Measurements from ENCODE around the gene TPSAB1.
"Not testable (repeated sequence)": the region's sequence is repeated elsewhere in the genome, so short reads cannot be mapped to it uniquely, and the experiment has no call there.

TPSAB1 gene

GRCh38 chr16:1225051-1225451, 15.5 kb upstream of the TPSAB1 start, which contains the start of gene TPSG1:
TSS of gene TPSG1 (minus strand) at chr16:1225268. CDS start at chr16:1225252, 16 bp downstream.
- DNase-seq = no peak

GRCh38 chr16:1225728-1226311, 14.7 kb upstream of the TPSAB1 start:
- DNase-seq = not testable (repeated sequence)

- not testable (repeated sequence) for DNase-seq
These were observed 13.8 kb upstream of the TPSAB1 start for GRCh38 chr16:1226692-1227091.

- DNase-seq = not testable (repeated sequence)
These were observed 12.3 kb upstream of the TPSAB1 start for GRCh38 chr16:1228227-1228626.

- not testable (repeated sequence) for DNase-seq
These were observed 11.0 kb upstream of the TPSAB1 start for GRCh38 chr16:1229476-1229875.

GRCh38 chr16:1230084-1230470, 10.4 kb upstream of the TPSAB1 start, which contains the start of gene TPSB2:
TSS of gene TPSB2 (minus strand) at chr16:1230184. CDS start at chr16:1229951, 233 bp downstream.
- DNase-seq = not testable (repeated sequence)

GRCh38 chr16:1230471-1231212, 9.9 kb upstream of the TPSAB1 start:
- not testable (repeated sequence) for DNase-seq

- not testable (repeated sequence) for DNase-seq
These were observed 9.2 kb upstream of the TPSAB1 start for GRCh38 chr16:1231301-1231700.

- DNase-seq = not testable (repeated sequence)
These were observed 8.3 kb upstream of the TPSAB1 start for GRCh38 chr16:1232049-1232748.

- DNase-seq = not testable (repeated sequence)
These were observed 3.8 kb upstream of the TPSAB1 start for GRCh38 chr16:1236659-1237058.

- no peak for DNase-seq
These were observed 2.5 kb upstream of the TPSAB1 start for GRCh38 chr16:1237990-1238389.

- DNase-seq = not testable (repeated sequence)
These were observed 1.6 kb upstream of the TPSAB1 start for GRCh38 chr16:1238909-1239308.

GRCh38 chr16:1239575-1239974, 930 bp upstream of the TPSAB1 start:
- not testable (repeated sequence) for DNase-seq

- not testable (repeated sequence) for DNase-seq
These were observed 576 bp downstream of the TPSAB1 start for GRCh38 chr16:1241081-1241480.

- not testable (repeated sequence) for DNase-seq
These were observed 2.9 kb downstream of the TPSAB1 start for GRCh38 chr16:1243363-1243762.

GRCh38 chr16:1243907-1244850, 3.7 kb downstream of the TPSAB1 start:
- not testable (repeated sequence) for DNase-seq

- no peak for DNase-seq
These were observed 4.4 kb downstream of the TPSAB1 start for GRCh38 chr16:1244881-1245280.

- no peak for DNase-seq
These were observed 5.0 kb downstream of the TPSAB1 start for GRCh38 chr16:1245452-1246020.

- DNase-seq = not testable (repeated sequence)
These were observed 7.5 kb downstream of the TPSAB1 start for GRCh38 chr16:1247903-1248537.

GRCh38 chr16:1249031-1249755, 8.7 kb downstream of the TPSAB1 start:
- not testable (repeated sequence) for DNase-seq

All from retina (tissue), 1 donor.